T-helper 2 cell treated with Interferon-gamma antibody and Interleukin-4, amounts not matched to agents 5 μg/mL and 100 μg/mL, for 36 hours (primary cell): Measurements from ENCODE around the gene ZCCHC24.
"Not testable (repeated sequence)": the region's sequence is repeated elsewhere in the genome, so short reads cannot be mapped to it uniquely, and the experiment has no call there.

Experiments
- DNase-seq: peaks from one replicate; pipeline ENCODE4 v3.0.0; 2021; ENCODE audit warnings: low spot score
- H3K27ac Mint-ChIP-seq: one replicate; pipeline ENCODE4 v1.8.0; 2021; ENCODE audit warnings: mild to moderate bottlenecking, mixed read lengths
- H3K27me3 Mint-ChIP-seq: one replicate; pipeline ENCODE4 v1.8.0; 2021; ENCODE audit warnings: low read depth, mixed read lengths
- H3K36me3 Mint-ChIP-seq: one replicate; pipeline ENCODE4 v1.8.0; 2021; ENCODE audit warnings: low read depth, mixed read lengths
- H3K4me1 Mint-ChIP-seq: one replicate; pipeline ENCODE4 v1.8.0; 2021; ENCODE audit warnings: low read depth, mixed read lengths
- H3K4me3 Mint-ChIP-seq: one replicate; pipeline ENCODE4 v1.8.0; 2022; ENCODE audit warnings: mild to moderate bottlenecking, moderate library complexity, mixed read lengths
- H3K9me3 Mint-ChIP-seq: one replicate; pipeline ENCODE4 v1.8.0; 2021; ENCODE audit warnings: mixed read lengths

ZCCHC24 gene

DNA sequence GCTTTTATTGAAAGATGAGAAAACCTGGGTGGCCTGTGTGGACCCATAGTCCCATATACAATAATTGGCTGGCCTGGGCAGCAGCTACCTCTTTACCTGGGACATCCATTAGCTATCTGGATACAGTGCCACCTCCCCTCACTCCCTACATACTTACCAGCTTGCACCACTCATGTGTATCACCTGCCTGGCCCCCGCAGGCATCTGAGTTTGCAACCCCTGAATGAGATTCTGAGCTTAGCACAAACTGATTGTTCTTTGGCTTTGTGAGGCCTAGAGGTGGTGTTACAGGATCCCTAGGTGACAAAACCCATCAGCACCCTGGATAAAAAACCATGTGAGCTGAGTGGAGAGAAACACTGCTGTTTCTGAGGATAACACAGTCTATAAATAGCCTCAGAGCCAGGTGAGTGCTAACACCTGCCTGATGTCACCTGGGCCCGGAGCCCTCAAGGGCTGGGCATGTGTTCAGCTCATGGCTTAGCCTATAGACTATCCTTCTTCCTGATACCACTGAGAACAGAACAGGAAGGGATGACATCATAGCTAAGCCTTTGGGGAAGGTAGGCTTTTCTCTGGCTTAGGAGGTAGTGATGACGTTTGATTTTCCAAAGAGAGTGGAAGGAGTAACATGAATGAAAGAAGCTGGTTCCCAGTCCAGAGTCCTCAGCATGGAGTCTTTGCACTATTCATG lies 100.8 kb downstream of the ZCCHC24 start:
- Mint-ChIP-seq H3K4me3 (no peak overlapping the region), H3K36me3 (peaks cover 17% of the 10 kb centered on the region), H3K27ac (no peak overlapping the region), H3K4me1 (peaks cover 23% of the 10 kb centered on the region), H3K9me3 (no peaks in the 10 kb centered on the region), H3K27me3 (no peaks in the 10 kb centered on the region)
- no peak for DNase-seq

DNA sequence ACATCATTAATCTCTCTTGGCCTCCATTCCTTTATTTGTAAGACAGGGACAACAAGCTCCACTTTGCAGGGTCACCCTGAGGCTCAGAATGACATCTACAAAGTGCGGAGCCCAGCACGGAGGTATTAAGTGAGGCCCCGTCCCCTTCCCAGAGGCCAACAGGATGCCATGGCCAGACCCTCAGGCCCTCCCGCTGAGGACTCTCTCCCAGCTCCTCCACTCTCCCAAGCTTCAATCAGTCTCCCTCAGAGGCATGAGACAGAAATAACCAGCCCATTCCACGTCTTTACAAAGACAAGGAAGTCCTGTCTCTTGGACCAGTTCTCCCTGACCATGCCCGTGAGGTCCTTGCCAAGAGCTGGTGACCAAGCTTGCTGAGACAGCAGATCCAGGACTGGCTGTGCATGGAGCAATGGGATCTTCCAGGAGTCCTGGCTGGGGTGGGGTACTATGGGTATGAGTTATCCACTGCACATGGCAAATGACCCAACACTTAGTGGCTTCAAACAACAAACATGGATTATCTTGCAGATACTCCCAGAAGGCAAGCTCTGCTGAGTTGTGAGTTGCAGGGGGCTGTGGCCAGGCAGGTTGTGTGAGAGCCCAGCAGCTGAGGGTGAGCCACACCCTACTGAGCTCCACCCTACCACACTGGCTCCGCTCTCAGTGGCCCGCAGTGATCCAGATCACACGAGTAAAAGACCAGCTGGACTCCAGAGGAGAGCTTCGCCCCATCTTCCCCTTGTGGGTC lies 102.4 kb downstream of the ZCCHC24 start:
- H3K27me3 Mint-ChIP-seq: no peaks in the 10 kb centered on the region
- no peak for DNase-seq
- H3K9me3 Mint-ChIP-seq: no peaks in the 10 kb centered on the region
- H3K36me3 Mint-ChIP-seq: peaks cover 2% of the 10 kb centered on the region
- no peak overlapping the region for H3K27ac Mint-ChIP-seq
- H3K4me1 Mint-ChIP-seq: peaks cover 17% of the 10 kb centered on the region
- H3K4me3 Mint-ChIP-seq: no peak overlapping the region

DNA sequence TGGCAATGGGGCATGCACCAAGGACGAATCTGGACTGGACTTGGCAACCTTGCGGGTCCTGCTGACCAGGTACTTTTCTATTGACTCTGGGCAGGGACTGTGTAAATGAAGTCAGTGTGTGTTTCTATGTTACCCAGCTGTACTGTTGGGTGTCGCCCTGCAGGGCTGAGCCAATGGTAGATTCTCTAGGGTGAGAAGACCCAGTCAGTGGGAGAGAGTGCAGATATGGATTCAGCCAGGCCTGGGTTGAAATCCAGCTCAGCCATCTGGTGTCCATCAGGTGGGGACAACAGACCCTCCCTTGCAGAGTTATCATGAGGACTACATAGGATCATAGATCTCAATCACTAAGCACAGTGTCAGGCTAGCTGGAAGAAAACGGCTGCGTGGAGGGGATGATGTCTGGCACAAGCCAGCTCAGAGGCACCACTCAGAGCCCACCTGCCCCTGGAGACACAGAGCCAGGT lies 103.1 kb downstream of the ZCCHC24 start:
- peaks cover 17% of the 10 kb centered on the region for H3K4me1 Mint-ChIP-seq
- no peak overlapping the region for H3K4me3 Mint-ChIP-seq
- H3K9me3 Mint-ChIP-seq: no peaks in the 10 kb centered on the region
- H3K27ac Mint-ChIP-seq: no peak overlapping the region
- peaks cover 2% of the 10 kb centered on the region for H3K36me3 Mint-ChIP-seq
- DNase-seq: no peak
- H3K27me3 Mint-ChIP-seq: no peaks in the 10 kb centered on the region

DNA sequence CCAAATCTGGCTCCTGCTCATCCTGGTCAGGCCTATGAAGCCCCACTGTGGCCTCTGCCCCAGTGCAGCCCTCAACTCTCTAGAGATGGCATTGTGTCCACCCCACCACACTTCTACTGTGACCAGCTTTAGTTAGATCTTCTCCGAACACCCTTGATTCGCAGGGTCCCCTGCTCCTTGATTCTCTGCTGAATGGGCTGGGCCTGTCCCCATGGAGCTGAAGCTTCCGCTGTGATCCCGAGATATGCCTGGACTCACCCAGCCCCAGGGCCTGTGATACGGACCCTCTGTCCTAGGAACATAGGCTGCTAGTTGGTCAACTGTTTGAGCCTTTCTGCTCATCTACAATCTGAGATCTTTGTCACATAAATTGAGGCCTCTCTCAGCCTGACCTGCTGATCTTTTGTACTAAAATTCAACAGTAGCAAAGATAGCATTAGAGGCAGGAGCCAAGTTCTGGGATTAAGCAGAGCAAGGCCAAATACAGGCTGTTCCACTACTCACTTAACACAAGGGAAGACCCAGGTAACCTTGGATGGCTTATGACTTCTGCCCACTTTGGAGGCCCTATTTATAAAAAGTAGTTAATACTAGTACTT lies 104.7 kb downstream of the ZCCHC24 start:
- H3K27me3 Mint-ChIP-seq: no peaks in the 10 kb centered on the region
- H3K27ac Mint-ChIP-seq: no peak overlapping the region
- H3K4me1 Mint-ChIP-seq: peaks cover 11% of the 10 kb centered on the region
- no peaks in the 10 kb centered on the region for H3K9me3 Mint-ChIP-seq
- DNase-seq: no peak
- H3K4me3 Mint-ChIP-seq: no peak overlapping the region
- H3K36me3 Mint-ChIP-seq: peaks cover 2% of the 10 kb centered on the region

- Mint-ChIP-seq H3K36me3 (peaks cover 2% of the 10 kb centered on the region), H3K4me1 (peaks cover 9% of the 10 kb centered on the region), H3K9me3 (no peaks in the 10 kb centered on the region), H3K27ac (no peak overlapping the region), H3K4me3 (no peak overlapping the region), H3K27me3 (no peaks in the 10 kb centered on the region)
- no peak for DNase-seq
These were observed 106.2 kb downstream of the ZCCHC24 start for GRCh38 chr10:79339266-79339665.

GRCh38 chr10:79337783-79338469 lies 107.5 kb downstream of the ZCCHC24 start:
- not testable (repeated sequence) for H3K9me3 Mint-ChIP-seq, H3K4me3 Mint-ChIP-seq

DNA sequence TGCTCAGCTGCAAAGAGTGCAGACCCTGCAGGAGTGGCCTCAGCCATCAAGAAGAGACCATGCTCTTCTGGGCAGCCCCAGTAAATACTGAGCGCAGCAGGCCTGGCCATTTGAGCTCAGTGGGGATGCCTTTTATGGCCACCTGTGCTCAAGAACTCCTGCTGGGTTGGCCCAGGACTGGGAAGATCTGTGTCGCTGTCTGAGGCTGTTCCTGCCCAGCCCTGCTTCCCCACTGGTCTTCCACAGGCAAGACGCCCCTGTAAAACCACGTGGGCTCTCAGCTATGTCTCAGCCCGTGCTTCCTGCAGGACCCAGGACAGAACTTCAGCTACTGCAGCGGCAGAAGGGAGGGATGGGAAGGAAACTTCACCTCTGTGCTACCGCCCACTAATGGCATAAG lies 108.7 kb downstream of the ZCCHC24 start:
- Mint-ChIP-seq H3K27me3 (no peaks in the 10 kb centered on the region), H3K9me3 (peaks cover 13% of the 10 kb centered on the region)

More at GRCh38 chr10:79337783-79338469, 107.5 kb downstream of the ZCCHC24 start:
- DNase-seq, H3K27ac Mint-ChIP-seq, H3K36me3 Mint-ChIP-seq, H3K27me3 Mint-ChIP-seq: not testable (repeated sequence)
- H3K4me1 Mint-ChIP-seq: peaks cover 11% of the 10 kb centered on the region

DNA sequence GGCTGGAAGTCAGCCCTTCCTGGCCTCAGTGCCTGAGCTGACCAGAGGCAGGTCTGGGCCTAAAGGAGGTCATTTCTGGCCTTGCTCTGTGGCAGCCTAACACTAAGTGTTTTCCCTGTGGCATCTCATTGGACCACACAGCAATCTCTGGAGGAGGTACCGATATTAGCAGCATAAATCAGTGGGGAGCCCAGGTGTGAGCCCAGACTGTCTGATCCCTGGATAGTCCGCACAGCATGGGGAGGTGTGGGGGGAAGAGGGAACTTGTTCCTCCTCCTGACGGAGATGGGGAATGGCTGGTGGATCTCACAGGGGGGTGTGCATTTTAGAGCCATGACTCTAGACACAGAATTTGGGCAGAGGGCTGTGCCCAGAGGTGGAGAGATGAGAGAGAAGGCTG lies 109.1 kb downstream of the ZCCHC24 start:
- peaks cover 22% of the 10 kb centered on the region for H3K4me1 Mint-ChIP-seq
- H3K36me3 Mint-ChIP-seq: peaks cover 9% of the 10 kb centered on the region
- peaks cover 14% of the 10 kb centered on the region for H3K9me3 Mint-ChIP-seq
- peak overlapping the region; percentile 29 for H3K27ac Mint-ChIP-seq
- DNase-seq: no peak
- no peak overlapping the region for H3K4me3 Mint-ChIP-seq
- H3K27me3 Mint-ChIP-seq: no peaks in the 10 kb centered on the region

More for the DNA sequence above, 108.7 kb downstream of the ZCCHC24 start:
- Mint-ChIP-seq H3K36me3 (peaks cover 9% of the 10 kb centered on the region), H3K4me3 (no peak overlapping the region), H3K27ac (no peak overlapping the region), H3K4me1 (peaks cover 17% of the 10 kb centered on the region)
- no peak for DNase-seq

DNA sequence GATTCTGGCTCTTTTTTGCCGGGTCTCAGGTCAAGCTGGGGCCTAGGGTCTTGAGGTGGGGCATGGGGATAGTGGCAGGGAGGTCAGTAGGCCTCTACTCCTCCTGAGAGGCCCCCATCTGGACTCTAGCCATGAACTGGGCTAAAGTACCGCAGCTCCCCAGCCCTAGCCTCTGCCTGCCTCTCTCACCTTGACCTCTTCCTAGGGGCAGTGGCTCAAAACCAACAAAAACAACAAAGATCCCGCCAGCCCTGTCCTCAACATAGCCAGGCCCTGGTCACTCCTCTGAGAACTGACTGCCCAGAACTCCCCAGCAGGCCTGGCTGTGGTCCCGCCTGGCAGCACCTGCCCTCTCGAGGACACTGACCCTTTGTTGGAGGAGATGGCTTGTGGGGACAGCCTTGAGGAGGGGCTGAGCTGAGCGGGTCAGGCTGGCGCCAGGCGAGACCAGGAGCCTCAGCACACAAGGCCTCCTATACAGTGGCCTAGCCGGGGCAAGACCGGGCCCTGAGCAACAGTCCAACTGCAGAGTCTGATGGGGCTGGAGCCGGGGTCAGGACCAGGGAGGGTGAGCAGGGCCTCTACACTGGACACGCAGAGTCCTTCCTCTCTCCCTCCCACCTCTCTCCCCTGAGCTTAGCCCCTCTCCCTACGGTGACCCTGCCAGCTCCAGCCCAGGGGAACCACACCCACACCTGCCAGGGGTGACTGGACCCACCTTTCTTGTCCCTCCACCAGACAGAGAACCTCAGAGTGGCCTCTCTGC lies 109.8 kb downstream of the ZCCHC24 start:
- H3K27ac Mint-ChIP-seq: peak overlapping the region; percentile 29
- no peaks in the 10 kb centered on the region for H3K27me3 Mint-ChIP-seq
- H3K36me3 Mint-ChIP-seq: peaks cover 9% of the 10 kb centered on the region
- no peak overlapping the region for H3K4me3 Mint-ChIP-seq
- DNase-seq: no peak
- H3K4me1 Mint-ChIP-seq: peaks cover 25% of the 10 kb centered on the region
- peaks cover 14% of the 10 kb centered on the region for H3K9me3 Mint-ChIP-seq

- no peak for DNase-seq
- H3K36me3 Mint-ChIP-seq: peaks cover 9% of the 10 kb centered on the region
- H3K27me3 Mint-ChIP-seq: no peaks in the 10 kb centered on the region
- H3K9me3 Mint-ChIP-seq: peaks cover 14% of the 10 kb centered on the region
- peaks cover 25% of the 10 kb centered on the region for H3K4me1 Mint-ChIP-seq
- no peak overlapping the region for H3K27ac Mint-ChIP-seq
- no peak overlapping the region for H3K4me3 Mint-ChIP-seq
These were observed 110.3 kb downstream of the ZCCHC24 start for GRCh38 chr10:79335094-79335469.

DNA sequence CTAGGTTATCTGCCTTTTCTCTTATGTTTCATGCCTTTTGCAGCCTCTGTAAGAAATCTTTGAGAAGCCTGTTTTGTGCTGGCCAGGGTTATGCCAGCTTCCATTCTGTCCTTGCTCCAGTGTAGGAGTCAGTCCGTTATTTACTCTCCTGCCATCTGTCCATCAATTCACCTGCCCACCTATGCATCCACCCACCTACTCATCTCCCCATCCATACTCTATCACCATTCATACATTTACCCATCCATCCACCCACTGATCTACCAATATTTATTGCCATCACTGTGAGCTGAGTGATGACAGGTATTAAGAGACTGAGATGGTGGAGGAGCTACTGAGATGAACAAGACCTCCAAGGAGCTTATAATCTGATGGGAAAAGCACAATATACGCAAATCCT lies 110.9 kb downstream of the ZCCHC24 start:
- H3K36me3 Mint-ChIP-seq: peaks cover 9% of the 10 kb centered on the region
- H3K27ac Mint-ChIP-seq: no peak overlapping the region
- peaks cover 14% of the 10 kb centered on the region for H3K9me3 Mint-ChIP-seq
- H3K4me1 Mint-ChIP-seq: peaks cover 27% of the 10 kb centered on the region
- H3K27me3 Mint-ChIP-seq: no peaks in the 10 kb centered on the region
- no peak for DNase-seq
- no peak overlapping the region for H3K4me3 Mint-ChIP-seq

DNA sequence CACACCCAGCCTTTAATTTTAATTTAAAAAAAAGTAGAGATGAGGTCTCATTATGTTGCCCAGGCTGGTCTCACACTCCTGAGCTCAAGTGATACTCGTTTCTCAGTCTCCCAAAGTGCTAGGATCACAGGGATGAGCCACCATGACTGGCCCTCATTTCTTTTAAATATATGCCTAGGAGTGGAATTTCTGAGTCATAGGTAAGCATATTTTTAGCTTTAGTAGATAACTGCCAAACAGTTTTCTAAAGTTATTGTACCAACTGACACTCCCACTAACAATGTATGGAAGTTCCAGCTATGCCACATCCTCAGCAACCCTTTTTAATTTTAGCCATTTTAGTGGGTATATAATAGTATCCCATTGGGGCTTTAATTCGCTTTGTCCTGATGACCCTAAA lies 111.9 kb downstream of the ZCCHC24 start:
- peaks cover 29% of the 10 kb centered on the region for H3K4me1 Mint-ChIP-seq
- H3K4me3 Mint-ChIP-seq: no peak overlapping the region
- peaks cover 8% of the 10 kb centered on the region for H3K36me3 Mint-ChIP-seq
- peak overlapping the region; percentile 57 for H3K27ac Mint-ChIP-seq
- H3K27me3 Mint-ChIP-seq: no peaks in the 10 kb centered on the region
- H3K9me3 Mint-ChIP-seq: peaks cover 14% of the 10 kb centered on the region
- DNase-seq: no peak

DNA sequence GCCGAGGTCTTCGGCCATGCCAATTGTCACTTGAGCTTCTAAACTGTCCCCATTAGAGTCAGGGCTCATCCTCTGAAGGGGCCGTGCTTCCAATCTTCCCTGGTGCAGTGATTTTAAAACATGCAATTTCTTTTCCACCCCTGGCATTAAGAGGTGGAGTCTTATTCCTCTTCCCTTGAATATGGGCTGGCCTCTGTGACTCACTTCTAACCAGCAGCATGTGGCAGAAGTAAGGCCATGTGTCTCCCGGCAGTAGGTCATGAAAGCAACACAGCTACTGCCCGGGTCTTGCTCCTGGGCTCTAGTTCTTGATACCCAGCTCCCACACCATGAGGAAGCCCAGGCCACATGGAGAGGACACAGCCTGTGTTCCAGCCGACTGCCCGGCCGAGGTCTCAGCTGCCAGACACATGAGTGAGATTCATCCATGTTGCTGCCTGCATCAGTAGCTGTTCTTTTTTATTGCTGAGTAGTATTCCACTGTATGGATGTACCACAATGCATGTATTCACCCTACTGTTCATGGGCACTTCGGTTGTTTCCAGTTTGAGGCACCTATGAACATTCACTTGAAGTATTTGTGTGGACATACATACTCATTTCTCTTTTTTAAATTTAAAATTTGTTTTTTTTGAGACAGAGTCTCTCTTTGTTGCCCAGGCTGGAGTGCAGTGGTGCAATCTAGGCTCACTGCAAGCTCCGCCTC lies 112.7 kb downstream of the ZCCHC24 start:
- H3K27me3 Mint-ChIP-seq, DNase-seq, H3K27ac Mint-ChIP-seq, H3K36me3 Mint-ChIP-seq, H3K4me3 Mint-ChIP-seq: not testable (repeated sequence)
- H3K9me3 Mint-ChIP-seq: peaks cover 14% of the 10 kb centered on the region
- peaks cover 29% of the 10 kb centered on the region for H3K4me1 Mint-ChIP-seq
